Activated naive CD4-positive, alpha-beta T cell treated with anti-CD3 and anti-CD28 coated beads, Interleukin-2, amount 50 U/mL, for 72 hours (primary cell): ENCODE measurements around the gene CIC. TPM values are rescaled to one million over a fixed set of nuclear protein-coding genes. Genes with fewer than 3 reads are reported as not detected.

Source experiments
- ATAC-seq, 2 donors: fragments of 150-1000 bp; cut with Tn5 transposase; 2 replicates each; pipeline ENCODE4 v1.10.0; 2021; ENCODE audit warnings: mild to moderate bottlenecking in 2 of 2, moderate library complexity in 2 of 2
- DNase-seq, 2 donors: peaks; one replicate each; pipeline ENCODE4 v3.0.0; 2021 to 2022; ENCODE audit warnings: low spot score in 2 of 2
- H3K27ac Mint-ChIP-seq, 2 donors: one replicate each; pipeline ENCODE4 v1.8.0; 2022; ENCODE audit warnings: mild to moderate bottlenecking in 2 of 2, mixed read lengths in 2 of 2
- H3K36me3 Mint-ChIP-seq, 2 donors: one replicate each; pipeline ENCODE4 v1.8.0; 2022; ENCODE audit warnings: mixed read lengths in 2 of 2
- H3K9me3 Mint-ChIP-seq, 2 donors: one replicate each; pipeline ENCODE4 v1.8.0; 2022; ENCODE audit warnings: mixed read lengths in 2 of 2
- total RNA-seq, 2 donors: library from RNA; stranded (reverse); gene quantifications; one replicate each; pipeline ENCODE4 v1.2.3, GENCODE V29; 2022

The CIC gene
- total RNA-seq, 2 donors from 2014 or later: 87.7 to 90.6 TPM

- Mint-ChIP-seq H3K36me3 (peaks cover 0 to 5% of the 10 kb centered on the region in 2 donors), H3K9me3 (no peaks in the 10 kb centered on the region), H3K27ac (no peak overlapping the region)
- DNase-seq (no peak), ATAC-seq (no peak)
Observed at GRCh38 chr19:42287827-42288107, 18.7 kb downstream of the CIC start.

- no peak for DNase-seq
- Mint-ChIP-seq H3K27ac (no peak overlapping the region), H3K36me3 (peaks cover 3 to 5% of the 10 kb centered on the region in 2 donors), H3K9me3 (no peaks in the 10 kb centered on the region)
- ATAC-seq: no peak
Observed at GRCh38 chr19:42288387-42288786, 19.3 kb downstream of the CIC start.

- DNase-seq (no peak), ATAC-seq (no peak)
- no peaks in the 10 kb centered on the region for H3K9me3 Mint-ChIP-seq
- no peak overlapping the region for H3K27ac Mint-ChIP-seq
- H3K36me3 Mint-ChIP-seq: peaks cover 5% of the 10 kb centered on the region in 2 donors
Observed at GRCh38 chr19:42288881-42289555, 20.0 kb downstream of the CIC start.

- Mint-ChIP-seq H3K27ac (no peak overlapping the region), H3K9me3 (no peaks in the 10 kb centered on the region), H3K36me3 (peaks cover 5% of the 10 kb centered on the region in 2 donors)
- no peak for DNase-seq
- no peak for ATAC-seq
Observed at GRCh38 chr19:42289556-42290041, 20.5 kb downstream of the CIC start.

- no peak for DNase-seq
- Mint-ChIP-seq H3K9me3 (no peaks in the 10 kb centered on the region), H3K36me3 (peaks cover under 1 to 5% of the 10 kb centered on the region in 2 donors), H3K27ac (no peak overlapping the region)
- ATAC-seq: no peak
Observed at GRCh38 chr19:42290136-42290522, 21.1 kb downstream of the CIC start.

GRCh38 chr19:42290523-42291434, 21.7 kb downstream of the CIC start:
- no peaks in the 10 kb centered on the region for H3K9me3 Mint-ChIP-seq
- H3K27ac Mint-ChIP-seq: peak overlapping the region in 1 of 2 donors; percentile 4
- DNase-seq (peak in 1 of 2 donors; percentile 59), ATAC-seq (peak; percentile 27 to 74)
- H3K36me3 Mint-ChIP-seq: peaks cover 0 to 5% of the 10 kb centered on the region in 2 donors

- peaks cover 0 to 5% of the 10 kb centered on the region in 2 donors for H3K36me3 Mint-ChIP-seq
- peak overlapping the region in 1 of 2 donors; percentile 4 for H3K27ac Mint-ChIP-seq
- DNase-seq (no peak), ATAC-seq (no peak)
- H3K9me3 Mint-ChIP-seq: no peaks in the 10 kb centered on the region
Observed at GRCh38 chr19:42291435-42291810, 22.4 kb downstream of the CIC start.

GRCh38 chr19:42292042-42292960, 23.2 kb downstream of the CIC start:
- Mint-ChIP-seq H3K9me3 (no peaks in the 10 kb centered on the region), H3K36me3 (peaks cover 0 to 5% of the 10 kb centered on the region in 2 donors), H3K27ac (no peak overlapping the region)
- ATAC-seq: no peak
- no peak for DNase-seq

- H3K36me3 Mint-ChIP-seq: peaks cover 0 to 5% of the 10 kb centered on the region in 2 donors
- no peaks in the 10 kb centered on the region for H3K9me3 Mint-ChIP-seq
- ATAC-seq (no peak), DNase-seq (no peak)
- no peak overlapping the region for H3K27ac Mint-ChIP-seq
Observed at GRCh38 chr19:42292963-42293362, 23.9 kb downstream of the CIC start.

GRCh38 chr19:42293540-42293939, 24.5 kb downstream of the CIC start:
- ATAC-seq: no peak
- peaks cover 0 to 5% of the 10 kb centered on the region in 2 donors for H3K36me3 Mint-ChIP-seq
- H3K27ac Mint-ChIP-seq: no peak overlapping the region
- DNase-seq: no peak
- no peaks in the 10 kb centered on the region for H3K9me3 Mint-ChIP-seq

GRCh38 chr19:42293948-42294347, 24.9 kb downstream of the CIC start:
- Mint-ChIP-seq H3K36me3 (peaks cover 0 to 5% of the 10 kb centered on the region in 2 donors), H3K27ac (no peak overlapping the region), H3K9me3 (no peaks in the 10 kb centered on the region)
- DNase-seq (no peak), ATAC-seq (no peak)

GRCh38 chr19:42294471-42295137, 25.6 kb downstream of the CIC start:
- H3K9me3 Mint-ChIP-seq: no peaks in the 10 kb centered on the region
- no peak overlapping the region for H3K27ac Mint-ChIP-seq

GRCh38 chr19:42295342-42295741, 26.3 kb downstream of the CIC start:
- no peak overlapping the region for H3K27ac Mint-ChIP-seq
- ATAC-seq: no peak
- no peak for DNase-seq
- H3K36me3 Mint-ChIP-seq: peaks cover 0 to 5% of the 10 kb centered on the region in 2 donors
- H3K9me3 Mint-ChIP-seq: no peaks in the 10 kb centered on the region

More at GRCh38 chr19:42294471-42295137, 25.6 kb downstream of the CIC start:
- H3K36me3 Mint-ChIP-seq: peaks cover 0 to 5% of the 10 kb centered on the region in 2 donors
- DNase-seq: no peak
- no peak for ATAC-seq

- Mint-ChIP-seq H3K27ac (peak overlapping the region in 1 of 2 donors; percentile 26), H3K9me3 (no peaks in the 10 kb centered on the region), H3K36me3 (peaks cover 0 to 5% of the 10 kb centered on the region in 2 donors)
- DNase-seq: peak; percentile 83 to 97
- ATAC-seq: peak; percentile 78 to 82
Observed at GRCh38 chr19:42295831-42296525, 26.9 kb downstream of the CIC start.

- Mint-ChIP-seq H3K9me3 (no peaks in the 10 kb centered on the region), H3K36me3 (peaks cover 5% of the 10 kb centered on the region in 2 donors), H3K27ac (peak overlapping the region; percentile 26 to 94)
- ATAC-seq (no peak), DNase-seq (no peak)
Observed at GRCh38 chr19:42297039-42297438, 28.0 kb downstream of the CIC start.
